Islet of Langerhans (tissue), 1 donor: Measurements from ENCODE around the gene PDZD2.

Experiments
- FAIRE-seq: peaks from one replicate; lab custom pipeline; 2011; peaks lifted over from hg19 to GRCh38; lab: Jason Lieb, UNC

The PDZD2 gene

DNA sequence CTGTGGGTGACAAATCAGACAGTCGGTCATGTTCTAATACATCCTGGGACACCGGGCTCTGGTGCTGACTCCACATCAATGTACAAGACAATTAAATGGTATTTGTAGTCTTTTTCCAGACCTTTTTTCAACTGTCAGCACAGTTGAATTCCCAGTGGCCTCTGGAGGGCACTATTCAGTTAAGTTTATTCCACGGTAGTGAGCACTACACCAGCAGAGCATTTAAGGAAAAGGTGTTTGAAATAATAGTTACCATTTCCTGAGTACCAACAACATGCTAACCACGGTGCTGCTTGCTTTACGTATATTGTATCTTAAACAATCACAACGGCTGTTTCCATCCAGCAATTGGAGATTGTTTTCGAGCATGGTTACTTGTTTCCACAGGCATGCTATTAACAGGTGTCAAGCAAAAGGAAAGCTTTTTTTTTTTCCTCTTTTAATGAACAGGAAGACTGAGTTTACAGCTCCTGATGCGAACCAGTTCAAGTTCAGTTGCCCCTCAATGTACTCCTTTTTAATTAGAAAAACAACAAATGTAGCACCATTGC, 186.7 kb downstream of the PDZD2 start:
- FAIRE-seq, result peak; percentile 97

GRCh38 chr5:31827867-31828266, 188.9 kb downstream of the PDZD2 start:
- no peak for FAIRE-seq

DNA sequence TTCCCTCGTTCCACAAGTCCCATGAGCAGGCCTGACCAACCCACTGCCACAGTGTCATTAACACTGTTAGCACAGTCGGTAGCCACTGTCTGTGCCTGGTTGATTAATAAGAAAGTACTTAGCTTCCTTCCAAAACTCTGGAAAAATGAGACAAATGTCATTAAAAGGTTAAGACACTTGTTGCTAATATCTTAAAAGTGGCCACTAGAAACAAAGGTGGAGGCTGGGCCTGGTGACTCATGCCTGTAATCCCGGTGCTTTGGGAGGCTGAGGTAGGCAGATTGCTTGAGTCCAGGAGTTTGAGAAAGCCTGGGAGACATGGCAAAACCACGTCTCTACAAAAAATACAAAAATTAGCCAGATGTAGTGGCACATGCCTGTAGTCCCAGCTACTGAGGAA, 194.0 kb downstream of the PDZD2 start:
- FAIRE-seq, result no peak

DNA sequence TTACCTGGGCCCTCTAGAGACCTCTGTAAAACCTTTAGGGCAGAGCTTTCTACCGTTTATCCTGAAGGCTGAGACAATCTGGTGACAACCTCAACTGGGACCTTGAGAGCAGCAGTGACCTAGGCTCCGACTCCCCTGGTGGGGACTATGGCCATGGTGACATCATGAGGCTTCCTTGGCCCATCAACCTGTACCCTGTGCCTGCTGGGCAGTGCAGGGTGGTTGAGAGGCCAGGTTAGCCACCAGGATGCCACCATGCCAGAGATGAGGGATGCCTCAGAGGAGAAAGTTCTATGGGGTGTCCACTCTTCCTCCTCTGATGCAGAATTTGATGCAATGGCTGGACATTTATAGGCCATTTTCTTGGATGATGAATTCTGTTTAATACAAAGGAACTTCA, 194.8 kb downstream of the PDZD2 start:
- no peak for FAIRE-seq

DNA sequence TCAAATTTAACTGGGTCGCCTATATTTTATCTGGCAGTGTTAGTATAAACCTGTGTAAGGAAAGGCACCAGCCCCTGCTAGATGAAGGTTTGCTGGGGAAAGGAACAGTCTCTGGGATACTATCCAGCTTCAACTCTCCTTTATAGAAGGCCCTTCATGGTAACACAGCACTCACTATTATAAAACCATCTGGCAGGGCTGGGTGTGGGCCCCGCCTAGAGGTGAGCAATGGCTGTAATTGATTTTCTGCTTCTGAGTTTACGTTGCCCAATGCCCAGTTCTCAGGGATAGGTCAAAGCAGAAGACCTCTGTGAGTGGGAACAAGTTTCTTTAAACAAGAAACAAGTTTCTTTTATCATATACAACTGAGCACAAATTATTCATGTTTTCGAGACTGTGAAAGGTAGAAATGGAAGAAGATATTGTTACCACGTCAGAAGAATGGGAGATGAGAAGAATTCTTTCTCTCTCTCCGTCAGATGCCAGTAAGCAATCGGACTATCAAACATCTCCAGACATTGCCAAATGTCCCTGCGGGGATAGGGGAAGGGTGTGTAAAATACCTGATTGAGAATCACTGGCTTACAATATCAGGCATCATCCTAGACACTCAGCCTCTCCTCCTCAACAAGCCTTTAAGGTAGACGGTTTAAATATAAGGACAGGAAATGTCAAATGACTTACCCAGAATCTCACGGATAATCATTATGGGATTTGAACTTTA, 205.9 kb downstream of the PDZD2 start:
- no peak for FAIRE-seq

- no peak for FAIRE-seq
These were observed 206.4 kb downstream of the PDZD2 start for GRCh38 chr5:31845361-31845760.

DNA sequence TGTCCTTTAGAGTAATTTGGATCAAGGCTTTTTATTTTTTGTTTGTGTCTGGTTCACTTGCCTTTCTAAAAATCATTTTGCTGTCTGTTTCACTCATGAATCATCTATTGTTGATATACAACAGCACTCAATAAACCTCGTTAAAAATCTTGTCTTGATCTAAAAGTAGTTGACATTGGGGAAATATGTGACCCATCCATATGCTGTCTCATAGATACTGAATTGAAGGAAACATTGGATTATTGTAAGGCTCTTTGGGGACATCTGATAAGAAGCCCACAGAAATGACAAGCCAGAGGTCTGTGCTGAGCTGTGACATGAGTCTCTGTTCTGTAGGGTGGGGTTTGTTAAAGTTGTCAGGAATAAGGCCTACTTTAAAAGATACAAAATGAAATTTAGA, 208.0 kb downstream of the PDZD2 start:
- FAIRE-seq, result no peak

- no peak for FAIRE-seq
These were observed 208.4 kb downstream of the PDZD2 start for GRCh38 chr5:31847354-31847753.

GRCh38 chr5:31850981-31851689, 212.2 kb downstream of the PDZD2 start:
- FAIRE-seq, result no peak

DNA sequence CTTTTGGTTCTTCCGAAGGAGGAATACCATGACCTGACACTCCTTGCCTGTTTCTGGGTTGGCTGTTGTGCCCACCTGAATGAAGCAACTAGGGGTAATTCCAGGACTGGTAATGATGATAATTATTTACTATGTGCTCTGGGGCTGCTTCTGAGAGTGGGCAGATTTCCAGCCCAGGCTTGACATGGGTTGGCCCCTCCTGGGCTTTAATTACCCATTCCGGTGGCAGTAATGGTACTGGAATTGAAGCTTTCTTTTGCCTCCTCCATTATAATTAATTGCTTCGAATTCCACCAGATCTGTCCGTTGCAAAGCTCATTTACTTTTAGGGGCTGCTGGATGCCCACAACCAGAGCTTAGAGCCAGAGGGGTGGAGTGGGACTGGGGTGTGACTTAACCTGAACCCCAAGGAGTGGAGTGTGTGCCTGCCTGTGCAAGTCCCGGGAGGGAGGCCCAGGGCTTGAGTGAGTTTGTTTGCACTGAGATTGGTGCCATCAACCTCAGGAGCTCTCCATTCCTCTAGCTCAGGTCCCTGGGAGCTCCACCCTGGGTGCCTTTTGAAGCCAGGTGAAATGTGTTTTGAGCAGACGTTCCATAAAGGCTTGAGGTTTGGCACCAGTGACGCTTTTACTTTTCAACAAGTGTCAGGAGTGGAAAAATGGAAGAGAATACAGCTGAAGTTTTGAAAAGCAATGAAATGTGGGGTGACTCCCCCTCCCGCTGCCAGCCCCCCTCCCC, 214.6 kb downstream of the PDZD2 start:
- FAIRE-seq, result no peak

- FAIRE-seq, result no peak
These were observed 215.5 kb downstream of the PDZD2 start for GRCh38 chr5:31854181-31855133.

DNA sequence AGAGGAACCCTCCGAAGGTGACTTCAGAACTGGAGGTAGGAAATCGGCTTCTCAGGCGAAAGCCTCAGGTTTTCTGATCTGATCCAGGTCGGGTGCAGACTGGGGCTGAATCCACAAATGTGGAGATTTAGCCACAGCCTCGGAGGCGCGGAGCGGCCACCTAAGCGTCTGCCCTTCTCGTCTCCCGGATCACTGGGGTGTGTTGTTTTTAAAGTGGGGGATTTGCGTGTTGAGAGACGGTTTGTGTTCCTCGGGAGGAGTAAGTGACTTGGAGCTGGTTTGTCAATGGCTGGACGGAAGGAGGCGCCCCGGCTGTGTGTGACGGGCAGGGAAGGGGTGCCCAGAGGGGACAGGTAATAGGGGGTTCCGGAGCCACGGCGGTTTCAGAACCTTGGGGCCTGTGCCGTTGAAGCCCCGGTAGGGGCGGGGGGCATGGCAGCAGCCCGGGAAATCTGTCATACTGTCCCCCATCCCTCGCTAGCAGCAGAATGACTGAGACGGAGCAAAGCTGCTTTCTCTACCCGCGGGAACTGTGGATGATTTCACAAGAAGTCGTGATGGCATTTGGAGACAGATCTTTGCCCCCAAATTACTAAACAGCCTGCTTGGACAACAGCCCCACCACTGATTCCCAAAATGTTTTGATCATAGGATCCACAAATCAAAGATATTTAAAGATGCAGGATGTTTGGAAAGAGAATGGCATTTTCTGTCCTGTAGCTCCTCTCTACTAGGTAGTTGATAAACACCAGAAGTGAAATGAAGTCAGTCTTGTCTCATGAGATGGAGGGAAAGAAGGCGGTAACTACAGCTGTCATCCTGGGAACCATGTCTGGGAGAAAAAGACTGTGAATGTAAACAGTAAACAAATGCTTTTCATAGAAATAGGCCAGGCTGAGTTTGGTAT, 216.5 kb downstream of the PDZD2 start:
- FAIRE-seq, result no peak

GRCh38 chr5:31859096-31859495, 220.2 kb downstream of the PDZD2 start:
- FAIRE-seq, result no peak

GRCh38 chr5:31860278-31860677, 221.3 kb downstream of the PDZD2 start:
- FAIRE-seq, result no peak

- FAIRE-seq, result no peak
These were observed 221.9 kb downstream of the PDZD2 start for GRCh38 chr5:31860726-31861433.

DNA sequence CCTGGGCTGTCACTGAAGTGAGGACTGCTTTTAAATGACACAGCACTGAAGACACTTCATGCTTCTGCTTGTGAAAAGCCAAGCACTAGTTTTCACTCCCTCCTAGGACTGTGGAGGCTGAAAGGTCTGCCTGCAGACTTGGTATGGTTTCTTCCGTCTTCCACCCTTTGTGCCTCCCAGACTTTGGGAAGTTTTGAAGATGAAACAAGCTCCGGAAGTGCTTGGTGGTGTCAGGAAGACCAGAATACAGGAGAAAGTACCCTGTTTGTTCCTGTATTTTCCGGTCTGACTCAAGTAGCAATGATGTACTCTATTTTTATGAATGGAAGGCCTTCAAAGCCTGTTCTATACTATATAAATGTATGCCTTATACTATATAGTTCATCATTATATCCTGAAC, 222.7 kb downstream of the PDZD2 start:
- no peak for FAIRE-seq

DNA sequence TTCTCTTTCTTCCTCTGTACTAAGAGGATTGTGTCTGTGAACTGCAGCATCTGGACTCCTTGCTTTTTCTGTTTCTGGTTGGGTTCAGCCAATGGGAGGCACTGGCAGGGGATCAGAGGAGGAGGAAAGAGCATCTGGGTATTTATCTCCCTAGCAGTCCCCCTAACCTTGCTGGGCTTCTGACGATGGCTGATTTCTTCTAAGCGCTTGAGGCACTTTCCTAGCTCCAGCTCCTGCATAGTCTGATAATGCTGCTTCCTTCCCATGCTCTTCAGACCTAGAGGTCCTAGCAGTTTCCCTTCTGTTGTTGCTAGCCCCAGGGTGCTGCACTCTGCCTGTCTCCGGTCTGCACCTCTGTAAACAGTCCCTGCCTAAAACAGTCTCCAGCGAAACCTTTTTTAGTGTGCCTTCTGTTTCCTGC, 225.1 kb downstream of the PDZD2 start:
- FAIRE-seq, result no peak

GRCh38 chr5:31866166-31866565, 227.2 kb downstream of the PDZD2 start:
- no peak for FAIRE-seq

GRCh38 chr5:31867219-31867618, 228.3 kb downstream of the PDZD2 start:
- FAIRE-seq, result no peak

- no peak for FAIRE-seq
These were observed 241.5 kb downstream of the PDZD2 start for GRCh38 chr5:31880449-31880848.
